Endothelial cell of umbilical vein (primary cell): ENCODE data around the gene MEPE. TPM values are rescaled to one million over a fixed set of nuclear protein-coding genes. Genes with fewer than 3 reads are reported as not detected.

Experiments used
- BruUV-seq: library from RNA; stranded (reverse); fragments of 400-500 nt; replicated peaks from 2 replicates; lab custom pipeline; 2021; lab: Mats Ljungman, UMichigan
- CTCF ChIA-PET: fragments of 300-600, 350-600 bp; sonication (Branson Sonifier 250); formaldehyde crosslinking; loops from one replicate; lab custom pipeline; 2021; ENCODE audit warnings: antibody characterized with exemption, inconsistent platforms; lab: Charles Lee
- POLR2A ChIA-PET: fragments of 300-600, 350-600 bp; sonication (Branson Sonifier 250); formaldehyde crosslinking; loops from one replicate; lab custom pipeline; 2021; ENCODE audit warnings: antibody characterized with exemption, inconsistent platforms; lab: Charles Lee
- DNase-seq: peaks from one replicate; pipeline ENCODE4 v3.0.0-alpha.2; 2011; ENCODE audit warnings: low read depth, low spot score
- FAIRE-seq: peaks from 2 replicates; lab custom pipeline; 2011; peaks lifted over from hg19 to GRCh38; lab: Jason Lieb, UNC
- H2AFZ ChIP-seq: 2 replicates; pipeline ENCODE4 v1.6.0; 2012; ENCODE audit warnings: low read depth, low read length, control low read depth, inconsistent platforms
- H3K27ac ChIP-seq: 2 replicates; pipeline ENCODE4 v1.5.1; 2011; ENCODE audit warnings: low read depth, mild to moderate bottlenecking, control low read depth, low read length, moderate library complexity; ENCODE audit not compliant: insufficient read depth
- H3K27me3 ChIP-seq, 2 experiments: 2 replicates each; pipeline versions ENCODE4 v1.6.0 to v1.6.1; 2011; ENCODE audit warnings: low read length in 2 of 2, mixed read lengths in 1 of 2; ENCODE audit not compliant: control insufficient read depth in 2 of 2, insufficient read depth in 2 of 2
- H3K36me3 ChIP-seq, 2 experiments: 2 replicates in 1 of 2; 3 replicates in 1 of 2; pipeline ENCODE4 v1.5.1; 2011; ENCODE audit warnings: low read length in 2 of 2, mild to moderate bottlenecking in 1 of 2, moderate library complexity in 1 of 2; ENCODE audit not compliant: control insufficient read depth in 2 of 2, insufficient read depth in 2 of 2; ENCODE audit errors: extremely low read depth in 1 of 2
- H3K4me1 ChIP-seq: 3 replicates; pipeline ENCODE4 v1.5.1; 2011; ENCODE audit warnings: mild to moderate bottlenecking, low read length; ENCODE audit not compliant: control insufficient read depth, insufficient read depth; ENCODE audit errors: extremely low read depth
- H3K4me2 ChIP-seq: 2 replicates; pipeline ENCODE4 v1.6.1; 2011; ENCODE audit warnings: low read length, control low read depth, mixed read lengths; ENCODE audit not compliant: insufficient read depth
- H3K4me3 ChIP-seq, 3 experiments: fragments of 200-600 bp in 1 of 3; sonication (generic), shearing (Covaris generic) in 1 of 3; replicated peaks in 1 of 3; 2 replicates each; pipeline ENCODE4 v1.5.1; 2011 to 2016; ENCODE audit warnings: control low read depth in 3 of 3, low read length in 3 of 3, mild to moderate bottlenecking in 2 of 3, inconsistent platforms in 1 of 3, low read depth in 1 of 3, moderate library complexity in 1 of 3; ENCODE audit not compliant: insufficient read depth in 1 of 3
- H3K79me2 ChIP-seq: 2 replicates; pipeline ENCODE4 v1.6.0; 2012; ENCODE audit warnings: low read length, inconsistent platforms; ENCODE audit not compliant: control insufficient read depth, insufficient read depth
- H3K9ac ChIP-seq: replicated peaks from 2 replicates; pipeline ENCODE3; 2011; ENCODE audit warnings: low read length, control low read depth; ENCODE audit not compliant: insufficient read depth; ENCODE audit errors: extremely low read depth
- H3K9me1 ChIP-seq: replicated peaks from 3 replicates; pipeline ENCODE4 v1.6.0; 2011; ENCODE audit warnings: mild to moderate bottlenecking, low read length; ENCODE audit not compliant: control insufficient read depth, insufficient read depth; ENCODE audit errors: extremely low read depth
- H3K9me3 ChIP-seq: replicated peaks from 2 replicates; pipeline ENCODE4 v1.5.1; 2012; ENCODE audit warnings: low read length, inconsistent platforms; ENCODE audit not compliant: control insufficient read depth, insufficient read depth
- H4K20me1 ChIP-seq: replicated peaks from 2 replicates; pipeline ENCODE3; 2011; ENCODE audit warnings: mild to moderate bottlenecking, low read length; ENCODE audit not compliant: control insufficient read depth, insufficient read depth; ENCODE audit errors: extremely low read depth
- CTCF ChIP-seq, 2 donors: IDR thresholded peaks; 1 replicate in 1 of 2; 2 replicates in 1 of 2; pipeline ENCODE4 v1.5.1; 2011; ENCODE audit warnings: low read length in 2 of 2, mild to moderate bottlenecking in 2 of 2, moderate library complexity in 2 of 2, control low read depth in 1 of 2, inconsistent platforms in 1 of 2, low read depth in 1 of 2; ENCODE audit not compliant: insufficient read depth in 1 of 2; ENCODE audit errors: extremely low read depth in 1 of 2
- EZH2 ChIP-seq: IDR thresholded peaks from 2 replicates; pipeline ENCODE4 v1.6.1; 2012; ENCODE audit warnings: borderline replicate concordance, low read depth, mild to moderate bottlenecking, moderate library complexity, low read length, inconsistent platforms; ENCODE audit not compliant: severe bottlenecking
- FOS ChIP-seq: IDR thresholded peaks from 2 replicates; pipeline ENCODE4 v1.6.1; 2011; ENCODE audit warnings: mild to moderate bottlenecking, low read length, moderate library complexity, borderline replicate concordance; ENCODE audit not compliant: insufficient read depth
- GATA2 ChIP-seq: IDR thresholded peaks from 2 replicates; pipeline ENCODE4 v1.7.0; 2011; ENCODE audit warnings: low read depth, mild to moderate bottlenecking, moderate library complexity, mixed read lengths, low read length; ENCODE audit not compliant: insufficient read length, insufficient read depth
- JUN ChIP-seq: IDR thresholded peaks from 2 replicates; pipeline ENCODE4 v1.6.1; 2011; ENCODE audit warnings: borderline replicate concordance, low read depth; ENCODE audit not compliant: insufficient read length, insufficient read depth
- MYC ChIP-seq: IDR thresholded peaks from one replicate; pipeline ENCODE4 v1.6.1; 2011; ENCODE audit warnings: mild to moderate bottlenecking, low read depth, low read length
- POLR2A ChIP-seq: IDR thresholded peaks from 2 replicates; pipeline ENCODE4 v1.6.1; 2012; ENCODE audit warnings: low read depth, mild to moderate bottlenecking, control low read depth, low read length
- POLR2AphosphoS5 ChIP-seq: IDR thresholded peaks from 2 replicates; pipeline ENCODE4 v1.6.1; 2012; ENCODE audit warnings: low read depth, mild to moderate bottlenecking, control low read depth, low read length, moderate library complexity; ENCODE audit not compliant: insufficient read depth
- dilution Hi-C: fragments of 300-500 bp; cut with MboI; formaldehyde crosslinking; loops from one replicate; pipeline ENCODE4 v1.15.0; 2019; ENCODE audit warnings: low sequenced_read_pairs; ENCODE audit not compliant: extremely low pct_ligation_motif_present
- intact Hi-C: fragments of 100-400 bp; cut with micrococcal nuclease; formaldehyde crosslinking; loops from one replicate; pipeline ENCODE4 v1.10.0; 2022
- polyA plus RNA-seq, 4 experiments: library from polyadenylated mRNA; depleted of rRNA in 3 of 4; stranded (reverse) in 3 of 4; unstranded in 1 of 4; fragments of >200 nt; gene quantifications; 2 replicates each; pipeline versions ENCODE4 v1.2.1 to v1.2.3, GENCODE V29; 2011 to 2012; ENCODE audit warnings: missing spikeins in 1 of 4
- total RNA-seq: library from RNA; stranded (reverse); gene quantifications from 2 replicates; pipeline ENCODE4 v1.2.3, GENCODE V29; 2021
- TF ChIP-seq, protein P1 (sequence below): IDR thresholded peaks from 2 replicates; pipeline ENCODE4 v1.6.1; 2011; ENCODE audit not compliant: insufficient read depth, insufficient read length

The MEPE gene
- total and polyA plus RNA-seq, 2 donors (not counting 3 experiments of a cell fraction or from before 2014, with no cell fraction given) = not detected

- Histone ChIP-seq H3K9ac (no peak overlapping the region), H3K79me2 (no peaks in the 10 kb centered on the region), H3K4me1 (no peaks in the 10 kb centered on the region), H2AFZ (no peak overlapping the region), H3K9me1 (no peaks in the 10 kb centered on the region), H3K4me3 (no peak overlapping the region), H3K27ac (no peak overlapping the region), H3K36me3 (no peaks in the 10 kb centered on the region), H3K27me3 (no peaks in the 10 kb centered on the region), H3K9me3 (no peaks in the 10 kb centered on the region), H3K4me2 (no peak overlapping the region), H4K20me1 (no peaks in the 10 kb centered on the region)
- TF ChIP-seq, protein P1, sequence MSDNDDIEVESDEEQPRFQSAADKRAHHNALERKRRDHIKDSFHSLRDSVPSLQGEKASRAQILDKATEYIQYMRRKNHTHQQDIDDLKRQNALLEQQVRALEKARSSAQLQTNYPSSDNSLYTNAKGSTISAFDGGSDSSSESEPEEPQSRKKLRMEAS = no peak
- TF ChIP-seq EZH2 = no peak
- TF ChIP-seq FOS = no peak
- TF ChIP-seq MYC = no peak
- TF ChIP-seq POLR2A = no peak
- no peak for TF ChIP-seq CTCF (IDR thresholded peaks at IDR 0.05; ENCODE audit: extremely low read depth in 1 of 2, insufficient read depth in 1 of 2, low read depth in 1 of 2, low read length in 2 of 2)
- no peak for TF ChIP-seq GATA2
- no peak for TF ChIP-seq JUN
- TF ChIP-seq POLR2AphosphoS5 = no peak
- ChIA-PET POLR2A (no interaction called here), CTCF (interaction anchor here (0.7 to 12.0 kb wide), 19 partner anchors 8 to 663 kb away, joined by 3 to 412 read pairs (median 9); partner anchors contain the start of gene SPP1)
- dilution Hi-C loops (no loop called here), intact Hi-C loops (loop anchor here (10.0 kb wide), 1 partner anchor 663 kb away; no protein-coding TSS in a partner anchor)
- BruUV-seq = no TSS peak
- FAIRE-seq = no peak
- DNase-seq = no peak
These were observed 19.2 kb downstream of the MEPE start for GRCh38 chr4:87851953-87852352.
